GM18907 (cell line): ENCODE data around the gene CLDN24.

Source experiments
- ATAC-seq: cut with Tn5 transposase; IDR thresholded peaks from one replicate; pipeline ENCODE4 v1.9.1; 2021; ENCODE audit warnings: mild to moderate bottlenecking, moderate library complexity; ENCODE audit not compliant: unreplicated experiment

Gene CLDN24

DNA sequence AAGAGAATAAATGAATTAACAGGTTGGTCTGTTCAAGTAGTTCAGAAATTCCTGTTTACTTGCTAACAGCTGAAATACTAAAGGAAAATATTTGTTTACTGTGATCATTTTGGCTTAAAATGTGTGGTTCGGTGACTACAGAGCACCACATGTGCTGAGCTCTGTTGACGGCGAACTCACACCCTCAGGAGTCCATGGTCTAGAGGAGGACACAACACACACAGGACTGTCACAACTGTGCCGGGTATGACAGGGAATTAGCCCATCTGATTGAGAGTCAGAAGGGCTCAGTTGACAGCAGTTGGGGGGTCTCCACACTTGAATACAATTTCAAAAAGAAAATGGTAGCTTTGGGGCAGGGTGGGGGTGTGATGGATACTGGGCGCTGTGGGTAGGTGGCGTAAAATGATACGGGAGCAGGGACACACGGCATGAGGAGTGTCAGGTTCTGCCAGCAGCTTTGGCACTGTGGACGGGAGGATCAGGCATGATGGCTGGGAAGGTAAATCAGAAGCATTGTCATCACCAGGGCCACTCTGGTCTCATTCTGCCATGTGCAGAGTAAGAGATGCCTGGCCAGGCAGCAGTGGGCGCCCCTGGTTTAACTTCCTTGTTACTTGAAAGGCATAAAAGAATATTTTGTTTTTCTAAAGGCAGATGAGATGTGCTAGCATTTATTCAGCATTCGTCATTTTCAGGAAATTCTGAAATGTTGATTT, 35.5 kb downstream of the CLDN24 start:
- ATAC-seq: peak; percentile 36

DNA sequence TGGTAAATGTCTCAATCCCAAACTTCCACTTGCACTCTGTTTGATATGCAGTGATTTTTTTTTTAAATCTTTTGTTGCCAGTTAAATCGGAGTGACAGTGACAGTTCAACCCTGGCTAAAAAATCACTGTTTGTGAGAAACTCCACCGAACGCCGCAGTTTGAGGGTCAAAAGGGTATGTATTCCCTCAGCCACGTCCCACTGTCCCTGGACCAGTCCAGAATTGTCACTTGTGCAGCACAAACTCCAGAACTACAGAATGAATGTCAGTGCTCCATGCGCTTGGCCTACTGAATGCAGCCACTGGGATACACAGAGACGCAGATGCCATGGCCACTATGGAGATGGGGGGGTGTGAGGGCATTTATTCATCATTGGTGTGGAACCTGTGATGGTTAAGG, 36.3 kb downstream of the CLDN24 start:
- ATAC-seq: no peak

DNA sequence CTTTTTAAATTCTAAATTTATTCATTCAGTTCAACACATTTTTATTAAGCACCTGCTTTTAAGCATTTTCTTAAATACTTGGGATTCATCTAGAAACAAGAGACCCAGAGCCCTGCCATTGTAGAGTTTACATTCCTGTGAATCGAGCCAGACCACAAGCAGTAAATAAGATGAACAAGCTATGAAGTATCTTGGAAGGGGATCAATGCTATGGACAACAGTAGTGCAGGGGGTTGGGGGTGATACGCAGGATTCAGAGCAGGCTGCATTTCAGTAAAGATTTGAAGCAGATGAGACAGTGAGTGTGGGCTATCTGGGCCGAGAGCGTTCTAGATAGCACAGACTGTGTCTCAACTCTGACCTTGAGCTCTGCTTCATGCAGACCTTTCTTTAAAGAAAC, 37.3 kb downstream of the CLDN24 start:
- no peak for ATAC-seq

DNA sequence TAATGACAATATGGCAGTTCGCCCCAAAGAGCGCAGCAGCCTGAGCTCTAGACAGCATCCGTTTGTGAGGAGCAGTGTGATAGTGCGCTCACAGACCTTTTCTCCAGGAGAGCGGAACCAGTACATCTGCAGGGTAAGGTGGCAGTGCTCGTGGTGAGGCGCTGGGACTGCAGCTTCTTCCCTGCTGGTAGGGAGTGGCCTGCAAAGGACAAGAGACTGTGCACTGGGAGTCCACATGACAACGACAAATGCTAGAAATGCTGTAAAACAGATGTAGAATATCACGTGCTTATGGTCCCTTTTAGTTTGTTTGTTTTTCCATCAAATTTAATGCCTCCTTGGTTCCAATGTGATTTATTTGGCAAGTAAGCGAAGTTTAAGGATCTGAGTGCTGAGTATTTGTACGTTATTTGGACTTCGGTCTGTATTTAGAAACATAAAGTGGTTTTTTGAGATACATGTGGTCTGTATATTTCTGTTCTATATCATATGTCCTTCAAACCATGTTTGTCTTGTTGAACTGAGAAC, 37.9 kb downstream of the CLDN24 start:
- no peak for ATAC-seq

DNA sequence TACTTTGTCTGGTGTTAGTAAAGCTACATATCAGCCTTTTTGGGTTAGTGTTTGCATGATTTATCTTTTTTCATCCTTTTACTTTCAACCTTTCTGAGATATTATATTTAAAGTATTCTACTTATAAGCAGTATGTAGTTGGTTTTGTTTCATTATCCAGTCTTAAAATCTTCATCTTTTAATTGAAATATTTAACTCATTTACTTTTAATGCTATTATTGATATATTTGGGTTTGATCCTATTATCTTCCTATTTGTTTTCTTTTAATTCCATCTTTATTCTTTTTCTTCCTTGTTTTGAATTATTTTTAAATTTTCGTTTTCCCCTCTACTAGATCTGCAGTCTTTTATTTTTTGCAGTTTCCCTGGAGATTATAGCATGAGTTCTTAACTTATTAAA, 46.1 kb downstream of the CLDN24 start:
- ATAC-seq: no peak

DNA sequence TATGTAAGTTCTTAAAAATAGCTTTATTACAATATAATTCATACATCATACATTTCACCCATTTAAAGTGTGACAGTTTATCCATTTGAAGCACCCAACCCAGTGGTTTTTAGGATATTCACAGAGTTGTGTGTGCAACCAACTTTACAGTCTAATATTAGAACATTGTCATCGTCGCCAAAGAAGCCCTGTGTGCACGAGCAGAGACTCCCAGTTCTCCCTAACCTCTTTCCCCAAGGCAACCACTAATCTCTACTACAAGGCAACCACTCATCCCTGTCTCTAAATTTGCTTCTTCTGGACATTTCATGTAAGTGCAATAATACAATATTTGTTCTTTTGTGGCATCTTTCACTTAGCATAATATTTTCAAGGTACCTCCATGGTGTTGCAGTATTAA, 49.8 kb downstream of the CLDN24 start:
- no peak for ATAC-seq
